Measurements from ENCODE around the gene CIC.

DNA sequence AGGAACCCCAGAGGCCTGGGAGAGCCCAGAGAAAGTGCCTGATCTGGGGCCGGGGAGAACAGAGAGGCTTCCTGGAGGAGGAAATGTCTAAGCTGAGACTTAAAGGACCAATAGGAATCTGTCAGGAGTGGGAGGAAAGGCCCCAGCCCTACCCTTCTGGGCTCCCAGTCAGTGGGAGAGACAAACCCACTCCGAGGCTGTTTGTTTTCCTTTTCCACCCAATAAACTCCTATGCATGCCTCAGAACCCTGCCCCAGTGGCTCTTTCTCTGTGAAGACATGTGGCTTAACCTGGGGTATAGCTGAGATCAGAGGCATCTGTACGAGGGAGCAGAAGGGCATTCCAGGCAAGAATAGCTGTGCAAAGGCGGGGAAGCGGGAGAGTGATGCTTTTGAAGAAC lies 58.3 kb downstream of the CIC start:
- TF ChIP-seq, protein P1, sequence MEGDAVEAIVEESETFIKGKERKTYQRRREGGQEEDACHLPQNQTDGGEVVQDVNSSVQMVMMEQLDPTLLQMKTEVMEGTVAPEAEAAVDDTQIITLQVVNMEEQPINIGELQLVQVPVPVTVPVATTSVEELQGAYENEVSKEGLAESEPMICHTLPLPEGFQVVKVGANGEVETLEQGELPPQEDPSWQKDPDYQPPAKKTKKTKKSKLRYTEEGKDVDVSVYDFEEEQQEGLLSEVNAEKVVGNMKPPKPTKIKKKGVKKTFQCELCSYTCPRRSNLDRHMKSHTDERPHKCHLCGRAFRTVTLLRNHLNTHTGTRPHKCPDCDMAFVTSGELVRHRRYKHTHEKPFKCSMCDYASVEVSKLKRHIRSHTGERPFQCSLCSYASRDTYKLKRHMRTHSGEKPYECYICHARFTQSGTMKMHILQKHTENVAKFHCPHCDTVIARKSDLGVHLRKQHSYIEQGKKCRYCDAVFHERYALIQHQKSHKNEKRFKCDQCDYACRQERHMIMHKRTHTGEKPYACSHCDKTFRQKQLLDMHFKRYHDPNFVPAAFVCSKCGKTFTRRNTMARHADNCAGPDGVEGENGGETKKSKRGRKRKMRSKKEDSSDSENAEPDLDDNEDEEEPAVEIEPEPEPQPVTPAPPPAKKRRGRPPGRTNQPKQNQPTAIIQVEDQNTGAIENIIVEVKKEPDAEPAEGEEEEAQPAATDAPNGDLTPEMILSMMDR (IDR thresholded peaks at IDR 0.05; ENCODE audit: low read depth, low read length) = no peak
- no peak for TF ChIP-seq EZH2phosphoT487 (IDR thresholded peaks at IDR 0.05; ENCODE audit: low read depth)

Measured in OCI-LY3 (cell line).